HG03196 (cell line): Measurements from ENCODE around the gene FEV.

Experiments used
- ATAC-seq: cut with Tn5 transposase; IDR thresholded peaks from one replicate; pipeline ENCODE4 v1.9.1; 2021; ENCODE audit not compliant: unreplicated experiment

Gene FEV

DNA sequence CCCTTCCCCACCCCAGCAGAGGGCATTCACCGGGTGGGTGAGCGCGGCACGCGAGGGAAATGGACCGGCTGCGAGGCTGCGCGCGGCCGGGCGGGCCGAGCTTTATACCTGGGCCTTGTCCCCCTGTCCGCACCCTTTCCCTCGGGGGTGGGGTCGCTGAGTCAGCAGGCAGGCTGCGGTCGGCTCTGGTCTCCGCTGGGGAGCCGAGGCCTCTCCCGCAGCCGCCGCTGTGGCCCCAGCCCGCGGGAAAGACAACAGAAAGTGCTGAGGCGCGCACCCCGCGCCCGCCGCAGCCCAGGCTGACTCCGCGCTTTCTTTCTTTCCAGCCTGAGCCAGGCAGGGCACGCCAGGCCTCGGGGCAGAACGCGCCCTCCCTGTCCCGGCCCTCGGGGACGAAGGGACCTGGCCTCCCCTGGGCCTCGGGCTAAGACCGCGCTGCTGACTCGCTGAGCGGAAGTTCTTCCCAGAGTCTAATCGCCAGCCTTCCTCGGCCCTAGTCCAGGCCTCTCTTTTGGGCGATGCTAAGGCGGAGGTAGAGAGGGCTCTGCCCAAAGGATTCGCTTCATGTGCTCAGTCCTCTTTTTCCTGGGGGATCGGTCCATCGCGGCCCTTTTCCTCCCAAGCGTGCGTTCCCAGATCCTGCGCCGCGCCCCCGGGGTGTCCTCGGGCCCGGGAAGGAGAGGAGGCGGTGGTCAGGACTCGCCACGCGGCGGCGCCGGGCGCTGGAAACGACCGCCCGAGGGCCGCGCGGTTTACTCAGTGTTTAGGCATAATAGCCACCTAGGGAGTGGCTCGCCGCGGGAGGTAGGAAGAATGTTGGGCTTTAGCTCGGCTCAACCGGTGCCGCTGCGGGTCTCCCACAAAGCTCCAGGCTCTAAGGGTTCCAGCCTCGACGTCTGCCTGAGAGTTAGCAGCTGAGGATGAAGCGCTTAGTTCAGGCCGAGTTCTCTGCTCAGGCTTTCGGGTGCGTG is 8.6 kb upstream of the FEV start, which contains the start of gene CRYBA2:
TSS of gene CRYBA2 (minus strand) at position 78 of the 971 bp plus-strand sequence. CDS start 246 bp downstream, outside the sequence.
- ATAC-seq = no peak

GRCh38 chr2:218992703-218993344 is 7.8 kb upstream of the FEV start:
- no peak for ATAC-seq

- no peak for ATAC-seq
Measured at GRCh38 chr2:218992196-218992595, 7.2 kb upstream of the FEV start.

DNA sequence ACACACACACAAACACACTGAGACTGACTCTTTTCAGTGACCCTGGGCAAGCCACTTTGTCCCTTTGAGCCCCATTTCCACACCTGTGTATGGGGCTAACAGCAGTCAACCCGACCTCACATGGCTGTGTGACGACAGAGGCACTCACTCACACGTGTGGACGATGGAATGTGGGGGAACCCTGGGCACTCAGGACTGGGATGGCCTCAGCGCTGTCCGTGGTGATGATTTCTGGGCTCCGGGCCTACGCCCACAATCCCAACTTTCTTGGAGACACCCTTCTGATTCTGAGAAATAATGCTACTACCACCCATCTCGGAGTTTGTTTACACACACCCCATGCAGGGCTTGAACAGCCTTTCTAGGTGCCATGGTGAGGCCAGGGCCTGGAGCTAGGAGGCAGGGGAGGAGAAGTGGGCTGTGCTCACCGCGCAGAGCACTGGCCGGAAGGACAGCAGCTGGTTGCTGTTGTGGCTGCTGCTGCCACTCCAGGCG is 6.7 kb upstream of the FEV start:
- ATAC-seq = no peak

GRCh38 chr2:218990612-218991011 is 5.6 kb upstream of the FEV start:
- ATAC-seq = no peak

DNA sequence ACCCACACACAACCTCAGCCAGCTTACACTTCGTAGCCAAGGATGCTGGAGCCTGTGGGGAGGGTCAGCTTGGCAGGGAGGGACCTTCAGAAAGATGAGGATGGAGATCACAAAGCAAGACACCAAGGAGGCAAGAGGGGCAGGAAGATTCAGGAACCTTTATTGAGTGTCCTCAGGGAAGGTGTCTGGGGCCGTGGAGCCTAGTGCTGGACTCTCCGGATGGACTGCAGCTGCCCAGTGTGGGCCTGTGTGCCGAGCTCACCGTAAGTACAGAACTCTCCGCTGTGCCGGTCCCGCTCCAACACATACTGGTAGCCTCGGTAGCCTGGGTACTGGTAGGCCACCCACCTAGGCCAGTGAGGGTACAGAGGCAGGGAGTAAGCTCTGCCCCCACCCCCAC is 5.1 kb upstream of the FEV start:
- ATAC-seq = no peak

DNA sequence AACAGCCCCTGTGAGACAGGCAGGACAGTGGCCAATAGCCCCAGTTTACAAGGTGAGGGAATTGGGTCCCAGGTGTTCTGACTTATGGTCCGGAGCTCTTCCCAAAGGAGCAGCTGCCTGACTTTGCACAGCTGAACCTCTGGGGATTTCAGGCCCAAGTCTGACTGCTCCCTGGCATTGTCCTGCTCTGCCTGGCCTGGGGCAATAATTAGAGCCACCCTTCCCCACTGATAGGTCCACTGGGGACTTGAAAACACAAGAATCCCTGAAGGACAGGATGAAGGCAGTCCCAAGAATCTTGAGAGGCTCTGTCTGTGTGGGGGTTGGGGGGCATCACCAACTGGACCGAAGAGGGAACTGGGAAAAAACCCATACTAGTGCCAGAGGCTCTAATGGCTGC is 3.7 kb upstream of the FEV start:
- ATAC-seq = no peak

GRCh38 chr2:218988164-218988563 is 3.2 kb upstream of the FEV start:
- no peak for ATAC-seq

DNA sequence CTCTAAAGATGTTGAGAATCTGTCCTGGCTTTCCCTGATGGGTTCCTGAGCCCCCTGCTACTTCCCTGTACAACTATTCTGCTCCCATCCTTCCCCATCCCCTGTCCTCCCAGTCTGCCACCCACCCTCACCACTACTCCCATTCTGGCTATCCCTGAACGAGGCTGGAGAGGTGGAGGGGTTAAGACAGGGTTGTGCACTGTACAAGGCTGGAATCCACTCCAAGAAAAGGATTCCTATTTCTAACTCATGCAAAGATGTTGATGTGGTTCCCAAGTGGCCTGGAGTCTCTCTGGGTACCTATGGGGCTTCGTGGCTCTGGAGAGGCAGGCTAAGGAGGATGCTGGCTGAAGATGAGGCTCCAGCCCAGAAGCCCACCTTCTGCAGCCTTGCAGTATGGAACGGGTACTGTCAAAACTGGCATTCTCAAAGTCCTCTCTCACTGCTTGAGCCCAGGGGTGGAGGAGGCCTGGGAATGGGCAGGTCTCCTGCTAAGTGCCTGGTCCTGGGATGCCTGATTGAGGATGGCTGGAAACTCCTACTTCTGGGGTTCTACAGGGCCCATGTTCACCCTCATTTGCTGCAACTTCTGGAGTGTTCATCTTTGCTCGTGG is 1.3 kb upstream of the FEV start:
- no peak for ATAC-seq

DNA sequence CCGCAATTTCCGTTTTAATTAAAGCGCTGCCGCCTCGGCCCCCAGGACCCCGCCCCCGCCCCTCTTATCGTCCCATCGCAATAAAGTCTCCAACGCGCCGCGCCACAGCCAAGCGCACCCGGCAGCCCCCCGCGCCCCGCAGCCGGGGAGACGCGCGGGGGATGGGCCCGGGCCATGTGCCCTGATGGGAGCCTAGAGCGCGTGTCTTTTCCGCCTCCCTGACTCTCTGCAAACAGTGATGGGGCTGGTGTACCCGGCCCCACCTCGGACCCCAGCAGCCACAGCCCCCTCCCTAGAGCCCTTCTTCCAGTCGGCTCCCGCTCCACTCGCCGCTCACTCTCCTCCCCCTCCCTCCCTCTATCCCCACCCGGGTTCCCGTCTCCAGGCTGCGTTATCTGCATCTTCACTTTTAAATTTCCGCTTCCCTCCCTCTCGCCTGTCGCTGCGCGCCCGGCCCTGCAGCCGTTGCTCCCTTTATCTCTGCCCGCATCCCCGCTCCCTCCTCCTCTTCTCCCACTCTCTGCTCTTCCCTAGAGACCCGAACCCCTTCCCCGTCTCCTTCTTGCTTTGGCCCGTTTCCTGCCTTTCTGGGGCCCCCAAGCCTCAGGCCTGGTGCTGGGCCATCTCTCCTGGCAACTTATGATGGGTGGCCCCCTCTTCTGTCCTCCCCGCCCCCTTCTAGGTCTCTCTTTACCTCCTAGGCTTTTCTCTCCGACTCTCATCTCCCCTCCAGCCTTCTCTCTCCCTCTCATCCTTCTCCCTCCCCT is 524 bp upstream of the FEV start:
- no peak for ATAC-seq

- no peak for ATAC-seq
Measured at GRCh38 chr2:218984239-218985020, 554 bp downstream of the FEV start.

DNA sequence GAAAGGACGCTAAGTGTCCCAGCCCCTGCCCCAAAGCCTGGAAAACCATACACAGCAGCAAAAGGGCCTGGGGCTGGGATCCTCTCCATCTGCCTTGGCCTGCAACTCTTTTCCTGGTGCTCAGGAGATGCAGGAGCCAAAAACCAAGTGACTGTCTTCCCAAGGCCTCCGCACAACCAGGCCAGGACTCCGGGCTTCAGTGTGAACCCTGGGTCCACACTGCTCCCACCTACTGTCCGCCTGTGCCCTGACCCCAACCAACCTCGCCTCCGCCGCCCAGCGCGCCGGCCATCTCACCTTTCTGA is 1.1 kb downstream of the FEV start:
- no peak for ATAC-seq

GRCh38 chr2:218983263-218983933 is 1.6 kb downstream of the FEV start:
- no peak for ATAC-seq

DNA sequence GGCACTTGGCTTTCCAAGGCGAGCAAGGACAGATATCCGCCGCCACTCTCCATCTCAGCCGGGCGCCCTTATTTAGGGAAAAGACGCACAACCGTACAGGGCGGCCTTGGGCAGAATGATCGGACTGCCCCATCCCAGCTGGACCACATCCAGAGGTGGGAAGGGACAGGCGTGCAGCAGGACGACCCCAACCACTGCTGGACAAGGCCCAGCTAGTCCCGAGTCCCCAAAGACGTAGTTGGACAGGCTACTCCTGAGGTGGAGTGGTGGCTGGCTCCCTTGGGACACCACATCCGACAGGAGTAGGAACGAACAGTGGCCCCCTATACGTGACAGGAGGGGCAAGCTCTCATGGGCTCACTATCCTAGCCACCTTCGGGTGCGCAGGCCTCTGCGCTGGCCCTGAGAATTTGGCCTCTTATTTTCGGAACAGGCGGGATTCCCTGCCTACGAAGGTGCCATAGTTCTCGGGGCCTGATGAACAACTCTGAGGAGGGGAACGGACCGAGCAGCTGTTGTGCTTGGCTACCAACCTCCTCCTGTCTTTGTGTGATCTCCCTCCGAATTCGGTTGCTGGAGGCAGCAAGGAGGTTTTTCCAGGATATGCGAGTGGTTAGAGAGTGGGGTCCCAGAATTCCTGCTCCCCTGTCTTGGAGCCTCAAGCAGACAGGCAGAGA is 2.3 kb downstream of the FEV start:
- ATAC-seq = no peak

- ATAC-seq = no peak
Measured at GRCh38 chr2:218981881-218982585, 3.0 kb downstream of the FEV start.

DNA sequence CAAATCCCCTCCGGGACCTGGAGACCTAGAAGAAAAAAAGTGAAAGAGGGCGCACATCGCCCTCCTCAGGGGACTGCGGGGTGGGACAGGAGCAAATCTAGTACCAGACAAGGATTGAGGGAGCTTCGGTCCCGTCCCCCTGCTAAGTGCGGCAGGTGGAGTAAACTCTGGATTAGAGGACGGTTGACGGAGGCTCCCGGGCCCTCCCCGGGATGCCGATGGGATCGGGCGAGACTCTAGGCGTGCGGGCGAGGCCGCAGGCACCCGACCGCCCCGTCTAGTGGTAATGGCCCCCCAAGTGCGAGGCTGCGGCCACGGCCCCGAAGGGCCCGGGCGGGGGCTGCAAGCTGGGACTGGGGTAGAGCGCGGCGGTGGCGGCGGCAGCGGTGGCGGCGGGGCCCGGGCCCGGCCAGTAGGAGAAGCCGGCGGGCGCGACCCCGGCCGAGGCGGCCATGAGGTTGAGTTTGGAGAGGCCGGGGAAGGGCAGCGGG is 3.5 kb downstream of the FEV start:
- no peak for ATAC-seq

DNA sequence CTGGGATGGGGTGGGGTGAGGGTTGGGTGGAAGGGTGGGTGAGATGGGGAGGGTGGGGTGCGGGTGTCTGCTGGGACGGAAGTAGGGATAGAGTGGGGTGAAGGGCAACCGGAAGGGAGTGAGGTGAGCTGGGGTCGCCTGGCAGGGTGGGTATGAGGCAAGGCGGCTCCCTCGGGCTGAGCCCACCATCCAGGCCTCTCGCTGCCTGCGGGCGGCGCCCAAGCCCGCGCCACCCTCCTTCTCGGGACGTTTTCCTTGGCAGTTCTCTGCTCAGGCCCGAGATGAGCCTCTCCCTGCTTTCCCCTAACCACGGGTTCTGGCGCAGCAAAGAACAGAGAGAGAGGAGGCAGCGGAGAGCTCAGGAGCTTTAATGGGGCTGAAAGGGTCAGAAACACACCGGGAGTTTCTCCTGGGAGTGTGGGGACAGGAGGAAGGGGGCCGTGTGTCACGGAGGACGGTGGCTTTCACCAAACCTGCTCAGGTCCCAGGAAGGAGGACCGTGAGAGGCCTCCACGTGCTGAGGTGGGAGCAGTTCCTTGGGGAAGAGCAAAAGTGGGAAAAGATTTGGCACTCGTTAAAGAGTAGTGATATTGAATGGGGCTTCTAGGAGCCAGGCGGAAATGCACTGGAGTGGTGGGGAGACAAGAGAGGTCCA is 4.1 kb downstream of the FEV start:
- no peak for ATAC-seq
